C4-2B (cell line): ENCODE results near the gene PDE4D.

Experiments used
- ZFX ChIP-seq: fragments of 450-650 bp; IDR thresholded peaks from 2 replicates; pipeline ENCODE4 v1.6.1; 2017
- TF ChIP-seq, protein P1 (sequence below): fragments of 450-650 bp; conservative IDR thresholded peaks from 2 replicates; pipeline ENCODE4 v1.5.1; 2017; ENCODE audit warnings: mild to moderate bottlenecking

DNA sequence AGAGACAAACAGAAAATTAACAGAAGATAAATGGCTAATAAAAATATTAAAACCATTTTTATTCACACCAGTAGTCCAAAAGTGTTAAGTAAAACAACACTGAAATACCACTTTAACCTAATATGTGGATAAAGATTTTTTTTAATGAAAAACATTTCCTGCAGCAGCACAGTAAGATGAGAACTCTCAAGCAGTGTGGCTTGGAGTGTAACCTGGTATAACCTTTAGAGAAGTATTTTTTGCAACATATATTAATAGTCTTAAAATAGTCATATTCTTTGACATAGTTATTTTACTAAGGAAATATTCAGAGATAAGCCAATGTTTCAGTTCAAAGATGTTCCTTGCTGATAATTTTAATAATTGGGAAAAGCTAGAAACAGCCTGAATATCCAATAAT, 644.4 kb downstream of the PDE4D start:
- TF ChIP-seq, protein P1, sequence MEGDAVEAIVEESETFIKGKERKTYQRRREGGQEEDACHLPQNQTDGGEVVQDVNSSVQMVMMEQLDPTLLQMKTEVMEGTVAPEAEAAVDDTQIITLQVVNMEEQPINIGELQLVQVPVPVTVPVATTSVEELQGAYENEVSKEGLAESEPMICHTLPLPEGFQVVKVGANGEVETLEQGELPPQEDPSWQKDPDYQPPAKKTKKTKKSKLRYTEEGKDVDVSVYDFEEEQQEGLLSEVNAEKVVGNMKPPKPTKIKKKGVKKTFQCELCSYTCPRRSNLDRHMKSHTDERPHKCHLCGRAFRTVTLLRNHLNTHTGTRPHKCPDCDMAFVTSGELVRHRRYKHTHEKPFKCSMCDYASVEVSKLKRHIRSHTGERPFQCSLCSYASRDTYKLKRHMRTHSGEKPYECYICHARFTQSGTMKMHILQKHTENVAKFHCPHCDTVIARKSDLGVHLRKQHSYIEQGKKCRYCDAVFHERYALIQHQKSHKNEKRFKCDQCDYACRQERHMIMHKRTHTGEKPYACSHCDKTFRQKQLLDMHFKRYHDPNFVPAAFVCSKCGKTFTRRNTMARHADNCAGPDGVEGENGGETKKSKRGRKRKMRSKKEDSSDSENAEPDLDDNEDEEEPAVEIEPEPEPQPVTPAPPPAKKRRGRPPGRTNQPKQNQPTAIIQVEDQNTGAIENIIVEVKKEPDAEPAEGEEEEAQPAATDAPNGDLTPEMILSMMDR, result no peak
- no peak for TF ChIP-seq ZFX
